Kidney glomerular epithelial cell (primary cell): Measurements from ENCODE around the gene WDR87.

ENCODE experiments used
- DNase-seq: peaks from one replicate; lab custom pipeline; 2025; lab: John Stamatoyannopoulos, UW

WDR87 gene

GRCh38 chr19:37905946-37906868 is at the start of gene WDR87:
WDR87 (minus strand) TSS chr19:37906594; CDS start chr19:37898239, 8,355 bp downstream.
- no peak for DNase-seq

DNA sequence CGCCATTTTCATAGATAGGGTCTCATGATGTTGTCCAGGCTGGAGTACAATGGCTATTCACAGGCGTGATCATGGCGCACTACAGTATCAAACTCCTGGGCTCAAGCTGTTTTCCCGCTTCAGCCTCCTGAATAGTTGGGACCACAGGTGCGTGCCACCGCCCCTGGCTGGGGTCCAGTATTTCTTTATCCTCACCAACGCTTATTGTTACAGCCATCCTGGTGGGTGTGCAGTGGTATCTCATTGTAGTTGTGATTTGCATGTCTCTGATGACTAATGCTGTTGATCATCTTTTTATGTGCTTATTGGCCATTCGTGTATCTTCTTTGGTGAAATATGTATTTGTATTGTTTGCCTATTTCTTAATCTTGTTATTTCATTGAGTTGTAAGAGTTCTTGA is 49.6 kb upstream of the WDR87 start:
- DNase-seq, result no peak

DNA sequence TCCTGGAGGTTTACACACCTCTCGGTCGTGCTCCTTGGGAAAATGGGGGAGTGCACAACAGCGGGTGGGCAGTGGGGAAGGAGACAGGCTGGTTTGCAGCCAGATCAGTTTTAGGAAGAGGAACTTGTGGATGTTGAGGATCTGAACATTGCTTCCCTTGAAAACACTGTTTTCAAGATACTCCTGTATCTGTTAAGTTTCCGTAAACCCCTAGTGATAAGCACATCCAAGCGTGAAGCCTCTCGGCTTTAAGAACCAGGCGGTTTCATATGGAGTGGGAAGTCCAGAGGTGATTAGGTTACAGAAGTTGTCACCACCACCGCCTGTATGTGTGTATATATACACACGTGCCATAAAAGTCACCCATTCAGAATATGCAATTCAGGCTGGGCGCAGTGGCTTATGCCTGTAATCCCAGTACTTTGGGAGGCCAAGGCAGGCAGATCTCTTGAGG is 48.1 kb upstream of the WDR87 start:
- no peak for DNase-seq

DNA sequence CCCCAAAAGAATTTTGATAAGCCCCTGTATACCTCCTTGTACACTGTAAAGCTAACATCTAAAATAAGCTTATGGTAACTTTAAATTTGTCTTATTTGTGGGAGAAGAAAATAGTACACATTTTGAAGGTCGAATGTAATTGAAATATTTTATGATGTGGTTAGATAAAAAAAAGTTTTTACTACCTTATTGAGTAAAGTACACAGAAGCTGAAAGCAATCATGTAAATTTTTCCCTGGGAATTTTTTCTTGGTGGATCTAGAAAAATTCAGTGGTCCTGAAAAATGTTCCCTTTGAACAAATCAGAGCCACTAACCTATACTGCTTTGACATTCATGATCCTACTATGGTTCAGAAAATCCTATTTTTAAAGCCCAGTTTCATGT is 47.5 kb upstream of the WDR87 start:
- no peak for DNase-seq

DNA sequence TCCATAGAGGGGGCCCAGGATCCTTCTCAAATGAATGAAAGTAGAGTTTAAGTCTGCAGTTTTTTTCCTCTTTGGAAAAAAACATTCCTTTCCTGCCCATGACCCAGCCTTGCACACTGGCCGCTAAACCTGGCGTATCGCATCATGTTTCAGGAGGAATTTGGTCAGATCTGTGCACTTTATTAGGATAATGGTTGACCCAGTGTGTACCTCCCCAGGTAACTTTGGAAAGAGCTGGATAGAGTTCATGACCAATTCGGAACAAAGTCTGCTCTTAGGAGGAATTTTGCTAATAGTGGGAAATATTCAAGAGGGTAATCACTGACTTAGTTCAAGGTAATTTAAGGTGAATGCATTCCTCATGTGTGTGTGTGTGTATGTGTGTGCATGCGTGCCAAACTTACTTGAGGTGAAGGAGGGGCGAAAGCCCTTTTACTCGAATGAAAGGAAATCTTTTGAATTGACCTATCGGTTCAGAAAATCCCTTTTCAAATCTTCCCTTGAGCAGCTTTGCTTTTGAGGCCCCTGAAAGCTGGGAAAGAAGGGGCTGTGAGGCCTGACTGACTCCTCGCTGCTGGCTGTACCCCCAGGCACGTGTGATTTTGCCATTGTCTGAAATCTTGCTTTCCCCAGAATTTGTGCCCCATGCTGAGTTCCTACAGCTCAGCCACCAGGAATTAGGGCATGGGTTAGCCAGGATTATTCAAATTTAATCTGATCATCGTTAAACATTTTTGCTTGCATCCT is 47.0 kb upstream of the WDR87 start:
- peak; percentile 50 for DNase-seq

DNA sequence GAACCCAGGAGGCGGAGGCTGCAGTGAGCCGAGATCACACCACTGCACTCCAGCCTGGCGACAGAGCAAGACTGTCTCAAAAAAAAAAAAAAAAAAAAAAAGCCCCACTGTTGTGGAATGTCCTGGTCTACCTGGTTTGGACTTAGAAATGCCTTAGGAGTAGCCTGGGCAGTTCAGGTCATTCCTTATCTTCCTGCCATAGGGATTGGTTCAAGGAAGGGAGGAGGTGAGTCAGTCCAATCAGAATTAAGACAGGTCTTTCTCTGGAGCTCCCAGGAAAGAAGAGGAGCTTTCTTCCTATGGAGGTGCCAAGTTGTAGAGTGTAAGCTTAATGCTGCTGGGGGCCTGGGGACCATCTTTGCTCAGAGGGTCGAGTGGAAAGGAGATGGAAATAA is 45.4 kb upstream of the WDR87 start:
- no peak for DNase-seq

DNA sequence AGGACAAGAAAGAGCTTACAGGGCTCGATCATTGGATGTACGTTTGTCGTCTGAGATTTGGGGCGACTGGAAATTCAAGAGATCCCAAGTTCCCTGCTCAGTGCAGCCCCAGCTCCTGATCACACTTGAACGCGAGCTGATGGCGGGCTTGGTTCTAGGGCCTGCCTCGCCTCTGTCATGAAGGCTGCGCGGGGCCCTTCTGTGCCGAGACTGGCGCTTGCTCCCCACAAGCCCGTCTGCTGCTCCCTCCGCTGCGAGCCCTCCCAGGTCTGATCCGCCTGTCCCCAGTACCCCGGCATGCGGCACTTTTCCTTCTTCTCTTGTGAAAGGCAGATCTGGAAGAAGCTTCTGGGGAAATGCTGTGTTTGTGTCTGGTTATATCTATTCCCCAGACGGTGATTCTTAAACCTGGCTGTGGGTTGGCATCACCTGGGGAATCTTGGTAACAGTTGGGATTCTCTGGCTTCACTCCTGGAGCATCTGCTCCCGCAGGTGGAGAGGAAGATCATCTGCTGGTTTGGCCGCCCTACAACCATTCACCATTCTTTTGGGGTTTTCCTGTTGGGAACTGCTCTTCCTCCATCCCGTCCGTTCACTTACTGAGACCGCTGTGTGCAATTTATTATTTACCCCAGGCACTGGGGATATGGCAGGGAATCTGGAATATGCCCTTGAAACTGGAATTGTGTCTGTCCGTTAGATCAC is 44.2 kb upstream of the WDR87 start:
- DNase-seq, result no peak

- no peak for DNase-seq
Measured at GRCh38 chr19:37948362-37948761, 42.0 kb upstream of the WDR87 start.

DNA sequence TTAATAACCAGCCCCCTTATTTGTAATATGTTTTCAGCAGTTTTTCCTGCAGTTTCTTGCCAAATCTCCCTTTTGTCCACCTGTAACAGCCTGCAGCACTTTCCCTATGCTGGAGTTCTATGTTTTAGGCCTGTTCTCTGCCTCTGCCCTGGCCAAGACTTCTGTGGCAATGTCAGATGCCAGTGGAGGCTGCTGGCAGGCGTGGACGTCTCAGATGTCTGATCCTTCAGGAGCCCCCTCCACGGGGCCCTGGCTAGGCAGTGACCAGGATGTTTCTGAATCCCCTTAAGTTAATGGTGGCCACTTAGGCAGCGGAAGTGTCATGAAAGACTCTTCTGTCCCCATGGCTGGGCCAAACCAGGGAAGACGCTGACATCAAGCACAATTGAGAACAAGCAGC is 41.4 kb upstream of the WDR87 start:
- DNase-seq, result no peak

GRCh38 chr19:37946132-37946531 is 39.7 kb upstream of the WDR87 start:
- DNase-seq, result no peak

- DNase-seq, result no peak
Measured at GRCh38 chr19:37943480-37943879, 37.1 kb upstream of the WDR87 start.

DNA sequence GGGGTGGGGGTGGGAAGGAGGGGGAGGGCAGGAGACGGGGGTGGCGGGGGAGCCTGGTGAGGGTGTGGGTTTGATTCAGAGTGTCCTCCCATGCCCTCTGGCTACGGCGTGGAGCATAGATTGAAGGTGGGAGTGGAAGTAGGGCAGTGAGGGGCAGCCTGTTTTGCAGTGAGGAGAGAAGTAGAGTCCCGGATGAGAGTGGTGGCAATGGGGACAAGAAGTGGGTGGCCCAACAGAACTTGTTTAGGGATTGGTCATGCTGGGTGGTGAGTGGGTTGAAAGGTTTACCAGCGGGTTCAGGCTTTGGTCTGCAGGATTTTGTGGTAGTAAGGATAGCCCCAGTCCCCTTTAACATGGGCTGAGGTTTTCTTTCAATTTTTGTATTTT is 36.1 kb upstream of the WDR87 start:
- no peak for DNase-seq

DNA sequence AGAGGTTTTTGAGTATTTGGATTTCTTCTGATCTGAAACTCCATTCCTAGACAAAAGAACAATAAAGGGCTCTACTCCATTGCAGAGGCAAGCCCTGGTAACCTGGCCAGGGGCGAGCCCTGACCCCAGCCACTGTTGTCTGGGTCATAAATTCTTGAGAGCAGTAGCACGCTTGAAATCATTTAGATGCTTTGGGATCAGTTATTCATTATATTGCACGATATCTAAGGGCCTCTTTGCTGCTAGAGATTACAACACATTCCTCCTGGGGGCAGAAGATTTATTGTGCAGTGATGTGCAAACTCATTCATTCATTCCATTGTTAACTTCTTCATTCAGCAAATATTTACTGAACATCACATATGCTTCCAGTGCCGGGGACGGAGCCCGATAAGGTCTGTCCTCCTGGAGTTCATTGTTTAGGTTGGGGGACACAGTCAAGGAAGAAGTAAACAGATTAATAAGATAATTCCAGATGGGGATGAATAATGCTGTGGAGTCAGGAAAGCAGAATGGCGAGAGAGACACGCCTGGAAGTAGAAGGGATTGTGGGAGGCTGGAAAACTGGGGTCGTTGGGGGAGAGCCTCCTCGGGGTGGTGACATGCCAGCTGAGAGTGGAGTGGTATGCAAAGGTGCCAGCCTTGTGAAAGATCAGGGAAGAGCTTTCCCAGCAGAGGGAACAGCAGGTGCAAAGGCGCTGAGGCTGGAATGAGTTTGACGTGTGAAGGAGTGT is 35.6 kb upstream of the WDR87 start:
- peak; percentile 54 for DNase-seq

DNA sequence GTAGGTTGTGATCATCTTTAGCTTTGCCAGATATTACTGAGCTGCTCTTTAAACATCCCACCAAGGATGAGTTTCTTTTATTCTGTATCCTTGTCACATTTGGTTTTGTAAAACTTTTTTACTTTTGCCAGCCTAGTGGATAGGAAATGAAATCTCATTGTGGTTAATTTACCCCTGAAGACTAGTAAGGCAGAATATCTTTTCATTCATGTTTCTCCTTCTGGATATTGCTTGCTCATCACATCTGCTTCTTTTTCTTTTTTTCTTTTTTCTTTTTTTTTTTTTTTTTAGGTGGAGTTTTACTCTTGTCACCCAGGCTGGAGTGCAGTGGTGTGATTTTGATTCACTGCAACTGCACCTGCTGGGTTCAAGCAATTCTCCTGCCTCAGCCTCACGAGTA is 32.0 kb upstream of the WDR87 start:
- DNase-seq, result no peak

DNA sequence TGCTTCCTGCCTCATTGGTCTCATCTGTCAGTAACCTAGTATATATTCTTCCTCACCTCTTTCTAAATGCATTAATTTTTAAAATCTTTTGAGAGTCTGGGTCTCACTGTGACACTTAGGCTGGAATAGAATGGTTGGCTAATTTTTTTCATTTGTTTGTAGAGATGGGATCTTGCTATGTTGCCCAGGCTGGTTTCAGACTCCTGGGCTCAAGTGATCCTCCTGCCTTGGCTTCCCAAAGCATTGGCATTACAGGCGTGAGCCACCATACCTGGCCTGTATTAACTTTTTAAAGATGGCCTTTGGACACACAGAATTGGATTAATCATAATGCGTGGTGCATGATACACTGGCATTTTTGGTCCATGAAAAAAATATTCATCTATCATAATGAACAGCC is 30.5 kb upstream of the WDR87 start:
- no peak for DNase-seq

DNA sequence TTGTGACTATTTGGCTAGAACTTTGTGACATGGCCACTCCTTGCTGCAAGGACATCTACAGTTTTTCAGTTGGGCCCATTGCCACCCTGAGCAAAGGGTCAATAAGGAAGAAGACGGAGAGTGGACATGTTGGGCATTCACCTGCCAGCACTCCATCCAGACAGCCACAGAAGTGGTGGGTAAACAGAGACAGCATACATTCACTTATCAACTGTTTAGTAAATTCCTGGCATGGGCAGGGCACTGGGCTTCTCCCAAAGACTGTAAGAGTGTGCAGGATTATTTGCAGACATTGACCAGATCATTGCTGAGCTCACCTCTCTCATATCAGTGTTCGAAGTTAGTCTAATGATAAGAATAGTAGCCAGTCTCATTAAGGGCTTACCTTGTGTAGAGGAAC is 29.8 kb upstream of the WDR87 start:
- DNase-seq, result no peak

- no peak for DNase-seq
Measured at GRCh38 chr19:37935341-37935740, 28.9 kb upstream of the WDR87 start.

- DNase-seq, result peak; percentile 42
Measured at GRCh38 chr19:37933937-37934358, 27.6 kb upstream of the WDR87 start.

DNA sequence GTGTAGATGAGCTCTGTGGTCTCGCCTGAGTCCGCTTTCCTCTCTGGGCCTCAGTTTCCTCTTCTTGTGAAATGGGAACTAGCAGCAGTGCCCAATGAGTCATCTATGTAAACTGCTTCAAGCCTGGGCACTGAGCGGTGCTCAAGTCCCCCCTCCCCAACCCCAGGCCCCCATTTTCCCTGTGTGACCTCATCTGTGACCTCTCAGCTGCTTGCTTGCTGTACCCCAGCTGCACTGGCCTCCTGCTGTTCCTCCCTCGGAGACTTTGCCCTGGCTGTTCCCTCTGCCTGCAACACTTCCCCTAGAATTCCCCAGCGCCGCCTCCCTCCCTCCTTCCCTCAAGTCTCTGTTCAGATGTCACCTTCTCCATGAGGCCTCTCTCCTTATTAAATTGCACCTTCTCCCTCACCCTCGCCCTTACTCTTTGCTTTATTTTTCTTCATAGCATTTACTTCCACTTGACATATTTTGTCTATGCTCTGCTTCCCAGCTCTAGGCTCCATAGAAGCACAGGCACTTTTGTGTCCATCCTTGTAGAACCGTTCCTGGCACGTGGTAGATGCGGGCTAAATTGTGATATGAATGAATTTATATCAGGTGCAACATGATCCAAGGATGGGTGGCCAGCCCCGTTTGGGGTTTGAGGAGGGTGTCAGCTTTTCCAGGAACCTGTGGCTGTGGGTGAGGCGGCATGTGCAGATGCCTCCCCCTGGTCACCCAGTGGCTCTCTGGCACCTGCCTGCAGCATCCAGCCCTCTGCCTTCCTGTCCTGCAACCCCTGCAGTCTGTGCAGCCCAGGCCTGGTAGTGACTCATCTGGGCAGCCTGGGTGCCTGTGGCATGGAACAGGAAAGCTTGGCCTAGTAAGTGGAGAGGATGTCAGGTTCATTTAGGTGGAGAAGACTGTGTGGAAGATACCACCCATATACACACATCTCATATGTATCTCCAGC is 26.9 kb upstream of the WDR87 start:
- DNase-seq, result peak; percentile 74

DNA sequence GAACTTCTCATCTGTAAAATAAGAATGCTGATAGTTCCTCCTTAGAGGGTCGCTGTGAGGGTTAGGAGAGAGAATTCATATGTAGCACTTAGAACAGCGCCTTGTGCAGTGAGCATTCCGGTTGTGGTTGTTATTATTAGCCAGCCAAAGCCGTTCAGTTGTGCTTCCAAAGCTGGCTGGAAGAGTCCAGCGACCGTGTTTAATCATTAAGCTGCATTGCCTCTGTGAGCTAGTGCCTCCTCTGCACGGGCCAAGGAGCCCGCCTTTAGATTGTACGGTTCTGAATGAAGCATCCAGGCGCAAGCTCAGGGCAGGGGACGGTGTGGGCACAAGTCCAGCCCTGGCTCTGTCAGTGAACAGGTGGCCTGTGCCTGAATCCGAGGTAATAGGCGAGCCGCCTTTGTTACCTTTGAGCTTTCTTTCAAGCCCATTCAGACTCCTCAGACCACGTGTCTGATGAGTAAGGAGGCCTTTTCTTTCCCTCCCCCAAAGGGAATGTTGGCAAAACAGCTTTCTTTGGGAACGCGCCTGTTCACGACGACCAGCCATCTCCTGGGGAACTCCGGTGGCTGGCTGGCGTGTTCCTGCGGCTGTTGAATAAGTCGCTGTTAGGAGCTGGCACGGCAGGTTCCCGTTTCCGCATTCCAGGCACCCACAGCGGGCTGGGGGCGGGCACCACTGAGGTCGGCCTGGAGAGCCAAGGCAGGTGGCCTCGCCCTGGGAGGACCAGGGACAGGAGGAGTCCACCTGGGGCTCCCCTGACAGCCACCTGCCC is 25.7 kb upstream of the WDR87 start:
- DNase-seq, result peak; percentile 97
